Measurements from ENCODE around the gene SHC2. TPM values are rescaled to one million over a fixed set of nuclear protein-coding genes. Genes with fewer than 3 reads are reported as not detected.
"Not testable (repeated sequence)": the region's sequence is repeated elsewhere in the genome, so short reads cannot be mapped to it uniquely, and the experiment has no call there.

Gene SHC2
- total RNA-seq, 8 experiments from 2014 or later: 4.6 to 57.6 (median 33.0) TPM

DNA sequence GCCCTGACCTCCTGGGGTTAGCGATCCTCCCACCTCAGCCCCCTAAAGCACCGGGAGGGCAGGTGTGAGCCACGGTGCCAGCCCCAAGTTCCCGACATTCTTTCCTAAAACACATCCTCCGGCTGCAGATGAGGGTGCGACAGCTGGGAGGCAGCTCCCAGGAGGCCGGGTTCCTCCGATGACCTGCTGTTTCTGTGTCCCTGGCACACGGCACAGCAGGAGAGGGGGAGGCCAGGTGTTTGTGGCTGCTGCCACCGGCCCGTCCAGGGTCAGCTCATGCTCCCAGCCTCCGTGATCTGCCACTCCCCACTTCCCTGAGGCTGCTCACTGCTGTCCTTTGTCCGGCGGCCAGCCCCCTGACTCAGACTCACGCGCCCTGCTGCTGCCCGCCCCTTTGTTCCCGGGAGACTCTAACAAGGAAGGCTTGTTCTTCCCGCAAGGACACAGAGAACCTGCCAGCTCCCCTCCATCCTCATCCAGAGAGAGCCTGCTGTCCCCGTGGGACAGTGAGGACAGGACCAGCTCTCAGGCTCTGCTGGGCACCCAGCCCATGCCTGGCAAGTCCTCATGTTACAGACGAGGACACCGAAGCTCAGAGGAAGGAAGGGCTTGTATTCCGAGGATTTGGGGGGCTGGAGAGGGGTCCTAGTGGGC lies 24.9 kb upstream of the SHC2 start:
- H3K4me3 ChIP-seq: peak overlapping the region in 1 of 5 donors; percentile 7

DNA sequence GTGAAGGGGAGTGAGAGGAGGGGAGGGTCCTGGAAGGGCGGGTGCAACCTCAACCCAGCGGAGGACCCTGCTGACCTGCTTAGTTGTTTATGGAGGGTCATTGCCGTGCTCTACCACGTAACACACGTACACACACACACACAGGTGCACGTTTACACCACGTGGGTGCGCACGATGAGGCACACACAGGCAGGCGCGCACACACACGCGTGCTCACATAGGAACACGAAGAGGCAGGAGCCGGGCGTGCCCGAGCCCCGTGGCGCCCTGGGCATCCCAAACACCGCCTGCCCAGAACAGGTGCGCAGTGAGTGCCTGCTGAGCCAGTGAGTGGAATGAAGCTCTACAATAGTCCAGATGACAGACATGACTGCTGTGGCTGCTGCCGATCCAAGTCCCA lies 24.2 kb upstream of the SHC2 start:
- 20 to 87% (median 70%) methylated on average over 1 to 4 of the region's 22 CpGs; no CpG with 5 or more reads in 7 of the 10 experiments for WGBS, 10 experiments
- no peak for ATAC-seq (replicated peaks in 6 of 8)
- H3K4me1 ChIP-seq (replicated peaks in 1 of 2): peaks cover 24% of the 10 kb centered on the region in 2 donors
- in situ Hi-C loops (cut with MboI; ENCODE audit: low pct_unique_long_range_greater_than_20kb in 2 of 9, low sequenced_read_pairs in 9 of 9, unreplicated experiment in 9 of 9): no loop called here
- H3K27ac ChIP-seq: peak overlapping the region in 1 of 2 donors; percentile 91
- H3K4me3 ChIP-seq: no peak overlapping the region

More for the DNA sequence above, 24.9 kb upstream of the SHC2 start:
- 0 to 24% (median 19%) methylated on average over 1 to 9 of the region's 23 CpGs; no CpG with 5 or more reads in 4 of the 10 experiments for WGBS, 10 experiments
- ATAC-seq (replicated peaks in 6 of 8): peak in 7 of 8 experiments; percentile 2 to 73 (median 44)
- H3K27ac ChIP-seq: peak overlapping the region; percentile 84 to 91
- in situ Hi-C loops (cut with MboI; ENCODE audit: low pct_unique_long_range_greater_than_20kb in 2 of 9, low sequenced_read_pairs in 9 of 9, unreplicated experiment in 9 of 9): no loop called here
- peaks cover 25 to 26% of the 10 kb centered on the region in 2 donors for H3K4me1 ChIP-seq (replicated peaks in 1 of 2)

DNA sequence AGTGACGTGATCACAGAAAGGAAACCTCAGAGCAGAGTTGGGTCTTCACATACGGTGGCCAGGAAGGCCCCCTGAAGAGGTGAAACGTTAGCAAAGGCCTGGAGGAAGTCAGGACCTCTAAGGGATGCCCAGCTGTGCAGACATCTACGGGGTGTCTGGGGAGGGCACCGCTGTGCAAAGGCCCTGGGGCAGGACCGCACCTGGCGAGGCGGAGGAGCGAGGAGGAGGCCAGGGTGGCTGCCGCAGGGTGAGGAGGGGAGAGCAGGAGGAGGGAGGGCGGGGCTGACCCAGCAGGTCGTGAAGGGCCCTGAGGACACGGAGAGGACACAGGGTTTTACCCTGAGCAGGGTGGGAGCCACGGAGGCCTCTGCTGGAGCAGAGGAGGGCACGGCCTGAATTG lies 23.7 kb upstream of the SHC2 start:
- 69 to 75% methylated on average over 2 to 3 of the region's 15 CpGs; no CpG with 5 or more reads in 8 of the 10 experiments for WGBS, 10 experiments
- in situ Hi-C loops (cut with MboI; ENCODE audit: low pct_unique_long_range_greater_than_20kb in 2 of 9, low sequenced_read_pairs in 9 of 9, unreplicated experiment in 9 of 9): no loop called here
- Histone ChIP-seq H3K4me3 (no peak overlapping the region), H3K4me1 (replicated peaks in 1 of 2) (peaks cover 18 to 19% of the 10 kb centered on the region in 2 donors), H3K27ac (no peak overlapping the region)
- no peak for ATAC-seq (replicated peaks in 6 of 8)

DNA sequence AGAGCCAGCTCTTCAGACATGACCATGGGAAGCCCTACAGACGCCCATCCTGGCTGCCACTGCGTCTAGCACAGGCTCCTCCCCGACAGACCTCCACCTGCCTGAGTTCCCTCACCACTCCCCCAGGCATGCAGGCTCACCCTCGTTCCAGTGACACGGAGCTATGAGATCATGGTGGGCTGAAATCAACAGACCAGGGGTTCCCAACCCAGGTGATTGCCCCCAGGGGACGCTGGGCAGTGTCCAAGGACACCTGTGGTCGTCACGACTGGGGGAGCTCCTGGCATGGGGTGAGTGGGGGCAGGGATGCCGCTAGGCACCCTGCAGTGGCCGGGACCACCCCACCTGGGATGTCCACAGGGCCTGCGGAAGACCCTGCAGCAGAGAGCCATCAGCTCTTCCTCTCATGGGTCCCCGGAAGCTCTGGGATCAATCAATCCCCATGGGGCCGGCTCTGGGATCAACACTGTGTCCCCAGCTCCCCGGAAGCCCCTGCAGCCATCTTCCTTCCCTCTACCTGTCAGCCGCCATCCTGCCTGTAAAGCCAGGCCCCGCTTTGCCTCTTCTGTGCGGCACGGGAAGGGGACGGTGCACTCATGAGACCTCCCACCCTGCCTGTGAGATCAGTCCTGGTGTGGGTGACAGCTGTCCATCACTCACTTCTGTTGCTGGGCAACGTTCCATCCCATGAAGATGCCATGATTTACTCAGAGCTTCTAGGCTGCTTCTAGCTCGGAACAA lies 22.7 kb upstream of the SHC2 start:
- H3K4me1 ChIP-seq (replicated peaks in 1 of 2): peaks cover 18 to 24% of the 10 kb centered on the region in 2 donors
- H3K4me3 ChIP-seq: no peak overlapping the region
- WGBS, 10 experiments: 12 to 84% (median 72%) methylated on average over 4 to 15 of the region's 21 CpGs; no CpG with 5 or more reads in 1 of the 10 experiments
- in situ Hi-C loops (cut with MboI; ENCODE audit: low pct_unique_long_range_greater_than_20kb in 2 of 9, low sequenced_read_pairs in 9 of 9, unreplicated experiment in 9 of 9): no loop called here
- ATAC-seq (replicated peaks in 6 of 8): no peak
- no peak overlapping the region for H3K27ac ChIP-seq

DNA sequence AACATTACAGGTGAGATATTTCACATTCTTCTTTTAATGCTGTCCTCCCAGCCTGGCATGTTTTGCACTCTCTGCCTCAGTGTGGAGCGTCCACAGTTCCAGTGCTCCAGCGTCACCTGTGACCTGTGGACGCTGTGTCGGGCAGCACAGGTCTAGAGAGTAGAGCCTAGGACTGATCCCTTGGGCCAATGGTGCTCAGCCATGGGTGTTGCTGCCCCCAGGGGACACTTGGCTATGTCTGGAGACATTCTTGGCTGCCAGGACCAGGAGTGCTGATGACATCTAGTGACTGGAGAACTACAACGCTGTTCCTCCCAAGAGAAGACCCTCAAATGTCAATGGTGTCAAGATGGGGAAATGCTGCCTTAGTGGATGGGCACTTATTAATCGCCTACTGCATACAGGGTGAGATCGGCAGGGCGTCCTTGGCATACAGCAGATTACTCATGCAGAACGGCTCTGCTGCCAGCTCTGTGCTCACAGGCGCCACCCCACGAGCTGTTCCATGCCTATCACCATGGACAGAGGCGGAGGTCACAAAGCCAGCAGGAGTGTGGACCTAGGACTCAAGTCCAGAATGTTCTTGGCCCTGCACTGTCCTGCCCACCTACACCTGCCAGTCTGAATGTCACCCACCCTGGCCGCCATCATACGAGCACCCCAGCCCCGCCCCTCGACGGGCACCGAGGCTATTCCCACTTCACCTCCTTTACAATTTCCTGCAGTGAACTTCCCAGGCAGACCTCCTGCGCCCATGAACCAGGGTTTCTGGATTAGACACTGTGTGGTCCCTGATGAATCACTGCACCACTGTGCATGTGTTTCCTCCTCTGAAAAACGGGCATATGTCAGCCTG lies 21.6 kb upstream of the SHC2 start:
- H3K4me3 ChIP-seq: no peak overlapping the region
- H3K4me1 ChIP-seq (replicated peaks in 1 of 2): peaks cover 14 to 23% of the 10 kb centered on the region in 2 donors
- 46 to 100% (median 74%) methylated on average over 1 to 13 of the region's 20 CpGs; no CpG with 5 or more reads in 2 of the 10 experiments for WGBS, 10 experiments
- no peak overlapping the region for H3K27ac ChIP-seq
- ATAC-seq (replicated peaks in 6 of 8): no peak
- in situ Hi-C loops (cut with MboI; ENCODE audit: low pct_unique_long_range_greater_than_20kb in 2 of 9, low sequenced_read_pairs in 9 of 9, unreplicated experiment in 9 of 9): no loop called here

DNA sequence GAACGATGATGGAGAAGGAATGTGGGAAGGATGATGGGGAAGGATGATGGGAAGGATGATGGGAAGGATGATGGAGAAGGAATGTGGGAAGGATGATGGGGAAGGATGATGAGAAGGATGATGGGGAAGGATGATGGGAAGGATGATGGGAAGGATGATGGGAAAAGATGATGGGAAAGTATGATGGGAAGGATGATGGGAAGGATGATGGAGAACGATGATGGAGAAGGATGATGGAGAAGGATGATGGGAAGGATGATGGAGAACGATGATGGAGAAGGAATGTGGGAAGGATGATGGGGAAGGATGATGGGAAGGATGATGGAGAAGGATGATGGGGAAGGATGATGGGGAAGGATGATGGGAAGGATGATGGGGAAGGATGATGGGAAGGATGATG lies 20.3 kb upstream of the SHC2 start:
- ATAC-seq (replicated peaks in 6 of 8); H3K27ac ChIP-seq; in situ Hi-C loops (cut with MboI; ENCODE audit: low pct_unique_long_range_greater_than_20kb in 2 of 9, low sequenced_read_pairs in 9 of 9, unreplicated experiment in 9 of 9); H3K4me3 ChIP-seq: not testable (repeated sequence)
- peaks cover 11 to 19% of the 10 kb centered on the region in 2 donors for H3K4me1 ChIP-seq (replicated peaks in 1 of 2)
- whole genome bisulfite sequencing, 10 experiments: 64 to 95% (median 84%) methylated on average over 1 to 3 of the region's 3 CpGs

DNA sequence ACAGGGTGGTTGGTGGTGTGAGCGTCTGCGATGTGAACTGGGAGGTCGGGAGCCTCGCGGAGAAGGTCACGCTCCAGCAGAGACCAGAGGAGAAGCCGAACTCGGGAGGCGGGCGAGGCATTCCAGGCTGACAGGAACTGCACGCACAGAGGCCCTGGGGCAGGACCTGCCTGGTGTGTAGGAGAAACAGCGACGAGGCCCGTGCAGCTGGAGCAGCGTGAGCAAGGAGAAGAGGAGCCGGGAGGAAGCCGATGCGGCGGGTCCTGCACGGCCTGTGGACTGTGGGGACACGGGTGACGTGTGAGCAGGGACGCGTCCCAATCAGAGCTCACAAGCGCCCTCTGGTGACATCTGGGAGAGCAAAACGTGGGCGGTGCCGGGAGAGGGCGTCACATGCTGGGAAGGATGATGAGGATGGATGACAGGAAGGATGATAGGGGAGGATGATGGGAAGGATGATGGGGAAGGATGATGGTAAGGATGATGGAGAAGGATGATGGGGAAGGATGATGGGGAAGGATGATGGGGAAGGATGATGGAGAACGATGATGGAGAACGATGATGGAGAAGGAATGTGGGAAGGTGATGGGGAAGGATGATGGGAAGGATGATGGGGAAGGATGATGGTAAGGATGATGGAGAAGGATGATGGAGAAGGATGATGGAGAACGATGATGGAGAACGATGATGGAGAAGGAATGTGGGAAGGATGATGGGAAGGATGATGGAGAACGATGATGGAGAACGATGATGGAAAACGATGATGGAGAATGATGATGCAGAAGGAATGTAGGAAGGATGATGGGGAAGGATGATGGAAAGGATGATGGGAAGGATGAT lies 19.4 kb upstream of the SHC2 start:
- Histone ChIP-seq H3K4me1 (replicated peaks in 1 of 2) (peaks cover 2 to 11% of the 10 kb centered on the region in 2 donors), H3K27ac (no peak overlapping the region), H3K4me3 (peak overlapping the region in 1 of 5 donors; percentile 5)
- in situ Hi-C loops (cut with MboI; ENCODE audit: low pct_unique_long_range_greater_than_20kb in 2 of 9, low sequenced_read_pairs in 9 of 9, unreplicated experiment in 9 of 9): no loop called here
- peak; percentile 55 to 95 (median 70) for ATAC-seq (replicated peaks in 6 of 8)
- 30 to 66% (median 43%) methylated on average over 2 to 36 of the region's 36 CpGs for WGBS, 10 experiments

DNA sequence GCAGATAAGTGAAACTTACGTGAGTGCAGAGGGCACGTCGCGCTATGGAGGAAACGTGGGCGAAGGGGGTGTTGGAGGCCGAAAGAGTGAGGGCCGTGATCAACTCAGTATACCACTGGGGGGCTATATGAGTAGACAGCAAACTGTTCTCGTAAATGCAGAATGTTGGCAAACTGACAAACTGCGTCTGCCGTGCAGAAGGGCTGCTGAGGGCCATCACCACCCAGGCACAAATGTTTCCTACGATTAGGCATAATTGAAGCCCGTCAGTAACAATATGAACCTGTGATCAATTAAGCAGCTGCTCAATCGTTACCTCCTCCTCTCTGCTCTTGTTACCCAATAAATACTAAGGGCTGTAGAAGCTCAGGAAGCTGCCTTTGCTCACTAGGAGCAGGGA lies 18.1 kb upstream of the SHC2 start:
- WGBS, 10 experiments: 18 to 80% (median 73%) methylated on average over 1 to 11 of the region's 14 CpGs; no CpG with 5 or more reads in 3 of the 10 experiments
- peaks cover 0 to 7% of the 10 kb centered on the region in 2 donors for H3K4me1 ChIP-seq (replicated peaks in 1 of 2)
- H3K4me3 ChIP-seq: no peak overlapping the region
- in situ Hi-C loops (cut with MboI; ENCODE audit: low pct_unique_long_range_greater_than_20kb in 2 of 9, low sequenced_read_pairs in 9 of 9, unreplicated experiment in 9 of 9): no loop called here
- no peak for ATAC-seq (replicated peaks in 6 of 8)
- no peak overlapping the region for H3K27ac ChIP-seq

DNA sequence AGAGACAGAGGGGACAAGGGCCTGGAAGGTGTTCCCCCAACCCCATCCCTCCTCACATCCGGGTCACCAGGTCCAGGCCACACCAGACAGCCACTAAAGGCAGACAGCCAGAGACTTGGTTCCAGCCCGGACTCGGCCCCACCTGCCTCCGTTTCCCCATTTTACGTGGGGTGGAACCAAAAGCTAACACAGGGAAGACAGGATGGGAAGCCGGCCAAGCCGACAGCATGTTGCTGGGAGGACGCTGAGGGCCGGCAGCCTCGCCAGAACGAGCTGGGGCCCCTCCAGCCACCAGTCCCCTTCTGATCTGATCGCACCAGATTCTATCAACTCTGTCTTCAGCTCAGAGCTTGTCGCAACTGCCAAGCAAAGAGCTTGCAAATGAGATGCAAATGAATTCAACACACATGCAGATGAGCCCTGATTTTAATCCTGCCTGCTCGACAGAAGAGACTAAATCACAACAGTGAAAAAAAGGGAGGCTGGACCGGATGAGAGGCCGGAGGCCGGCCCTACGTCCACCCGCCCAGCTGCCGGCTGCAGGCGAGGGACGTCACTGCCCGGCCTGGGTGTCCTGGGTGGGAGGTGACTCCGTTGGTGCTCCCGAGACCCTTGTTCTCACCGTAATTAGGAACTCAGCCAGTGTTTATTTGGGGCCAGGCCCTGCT lies 17.5 kb upstream of the SHC2 start:
- in situ Hi-C loops (cut with MboI; ENCODE audit: low pct_unique_long_range_greater_than_20kb in 2 of 9, low sequenced_read_pairs in 9 of 9, unreplicated experiment in 9 of 9): no loop called here
- peak in 6 of 8 experiments; percentile 39 to 73 (median 47) for ATAC-seq (replicated peaks in 6 of 8)
- Histone ChIP-seq H3K4me3 (no peak overlapping the region), H3K27ac (no peak overlapping the region), H3K4me1 (replicated peaks in 1 of 2) (peaks cover 0 to 7% of the 10 kb centered on the region in 2 donors)
- WGBS, 10 experiments: 16 to 72% (median 65%) methylated on average over 5 to 14 of the region's 26 CpGs; no CpG with 5 or more reads in 5 of the 10 experiments

DNA sequence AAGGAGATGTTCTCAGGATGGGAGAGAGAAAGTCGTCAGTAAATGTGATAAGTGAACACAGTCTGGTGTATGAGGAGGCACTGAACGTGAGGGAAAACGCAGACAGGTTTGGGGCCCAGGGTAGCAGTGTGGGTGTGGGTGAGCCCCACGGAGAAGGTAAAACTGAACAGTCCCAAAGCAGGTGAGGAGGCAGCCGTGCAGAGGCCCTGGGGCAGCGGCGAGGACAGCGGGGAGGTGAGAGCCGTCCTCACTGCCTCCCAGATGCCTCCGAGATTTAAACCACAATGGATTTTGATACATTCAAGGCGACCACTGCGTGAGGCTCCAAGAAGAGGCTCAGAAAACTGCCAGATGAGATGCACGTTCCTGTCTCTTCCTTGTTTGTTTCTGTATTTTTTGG lies 14.5 kb upstream of the SHC2 start:
- WGBS, 10 experiments: 57 to 100% (median 71%) methylated on average over 1 to 10 of the region's 13 CpGs; no CpG with 5 or more reads in 2 of the 10 experiments
- no peak overlapping the region for H3K27ac ChIP-seq
- ATAC-seq (replicated peaks in 6 of 8): no peak

DNA sequence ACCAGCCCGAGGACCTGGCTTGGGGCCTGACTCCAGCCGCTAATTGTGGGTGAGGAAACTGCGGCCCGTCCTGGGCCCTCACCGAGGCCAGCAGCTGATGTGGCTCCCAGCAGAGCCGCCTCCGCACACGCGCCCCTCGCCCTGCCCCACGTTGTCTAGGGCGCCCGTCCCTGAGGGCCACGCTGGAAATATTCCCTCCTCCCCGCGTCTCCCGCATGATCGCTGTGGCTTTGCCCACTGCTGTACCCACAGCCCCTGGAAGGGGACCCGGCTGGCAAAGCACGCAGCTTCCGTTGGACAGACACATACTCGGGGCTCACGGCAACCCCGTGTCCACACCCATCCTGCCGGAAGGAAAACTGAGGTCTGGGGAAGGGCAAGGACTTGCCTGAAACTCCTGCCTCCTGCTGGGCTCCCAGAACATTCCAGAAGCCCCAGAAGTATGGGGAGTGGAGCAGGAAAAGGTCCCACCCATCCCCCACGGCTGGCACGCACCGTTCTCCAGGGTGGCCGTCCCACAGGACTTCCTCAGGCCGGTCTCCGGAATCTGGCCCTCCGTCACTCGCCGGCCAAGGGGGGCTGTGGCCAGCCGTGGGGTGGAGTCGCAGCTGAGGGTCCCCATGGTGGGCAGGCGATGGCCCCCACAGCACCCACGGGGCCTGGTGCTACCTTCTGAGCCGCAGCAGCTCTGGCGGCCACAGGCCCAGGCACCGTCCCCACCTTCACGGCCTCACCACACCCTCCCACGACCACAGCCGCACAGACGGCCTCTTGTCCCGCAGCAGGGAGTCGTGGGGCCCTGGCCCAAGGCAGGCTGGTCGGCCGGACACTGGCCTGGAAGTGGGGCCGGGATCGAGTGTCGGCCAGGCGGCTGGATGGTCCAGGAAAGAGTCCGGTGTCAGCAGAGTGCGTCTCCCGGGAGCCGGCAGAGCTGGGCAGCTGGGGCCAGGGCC lies 13.6 kb upstream of the SHC2 start:
- Histone ChIP-seq H3K4me3 (no peak overlapping the region), H3K27ac (no peak overlapping the region), H3K4me1 (replicated peaks in 1 of 2) (peaks cover 0 to 7% of the 10 kb centered on the region in 2 donors)
- 79 to 90% (median 90%) methylated on average over 2 to 10 of the region's 57 CpGs; no CpG with 5 or more reads in 7 of the 10 experiments for WGBS, 10 experiments
- ATAC-seq (replicated peaks in 6 of 8): peak in 3 of 8 experiments; percentile 5 to 13 (median 9)
- in situ Hi-C loops (cut with MboI; ENCODE audit: low pct_unique_long_range_greater_than_20kb in 2 of 9, low sequenced_read_pairs in 9 of 9, unreplicated experiment in 9 of 9): no loop called here

More for the DNA sequence above, 14.5 kb upstream of the SHC2 start:
- H3K4me3 ChIP-seq: no peak overlapping the region
- in situ Hi-C loops (cut with MboI; ENCODE audit: low pct_unique_long_range_greater_than_20kb in 2 of 9, low sequenced_read_pairs in 9 of 9, unreplicated experiment in 9 of 9): no loop called here
- peaks cover 0 to 7% of the 10 kb centered on the region in 2 donors for H3K4me1 ChIP-seq (replicated peaks in 1 of 2)

Data from motor neuron (in vitro differentiated cells).